NB4 (cell line): ENCODE data around the gene TYRO3.

Experiments used
- DNase-seq: peaks from one replicate; pipeline ENCODE4 v3.0.0; 2010; ENCODE audit warnings: low read depth
- H3K4me3 ChIP-seq: one replicate; pipeline ENCODE4 v1.5.1; 2011; ENCODE audit warnings: mild to moderate bottlenecking, low read depth, low read length, moderate library complexity
- MYC ChIP-seq: IDR thresholded peaks from 2 replicates; pipeline ENCODE4 v1.6.1; 2011; ENCODE audit warnings: low read depth, low read length
- POLR2A ChIP-seq: IDR thresholded peaks from 2 replicates; pipeline ENCODE4 v1.6.1; 2011; ENCODE audit warnings: mild to moderate bottlenecking; ENCODE audit not compliant: insufficient read length; ENCODE audit errors: extremely low read depth
- TF ChIP-seq, protein P1 (sequence below): IDR thresholded peaks from 2 replicates; pipeline ENCODE4 v1.6.1; 2011; ENCODE audit warnings: low read depth, low read length
- TF ChIP-seq, protein P2 (sequence below): IDR thresholded peaks from one replicate; pipeline ENCODE4 v1.5.1; 2012; ENCODE audit warnings: low read depth, low read length

The TYRO3 gene

GRCh38 chr15:41523097-41523496 is 35.9 kb upstream of the TYRO3 start:
- no peak for DNase-seq
- TF ChIP-seq POLR2A (no peak), MYC (no peak)
- TF ChIP-seq, protein P1, sequence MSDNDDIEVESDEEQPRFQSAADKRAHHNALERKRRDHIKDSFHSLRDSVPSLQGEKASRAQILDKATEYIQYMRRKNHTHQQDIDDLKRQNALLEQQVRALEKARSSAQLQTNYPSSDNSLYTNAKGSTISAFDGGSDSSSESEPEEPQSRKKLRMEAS: no peak
- TF ChIP-seq, protein P2, sequence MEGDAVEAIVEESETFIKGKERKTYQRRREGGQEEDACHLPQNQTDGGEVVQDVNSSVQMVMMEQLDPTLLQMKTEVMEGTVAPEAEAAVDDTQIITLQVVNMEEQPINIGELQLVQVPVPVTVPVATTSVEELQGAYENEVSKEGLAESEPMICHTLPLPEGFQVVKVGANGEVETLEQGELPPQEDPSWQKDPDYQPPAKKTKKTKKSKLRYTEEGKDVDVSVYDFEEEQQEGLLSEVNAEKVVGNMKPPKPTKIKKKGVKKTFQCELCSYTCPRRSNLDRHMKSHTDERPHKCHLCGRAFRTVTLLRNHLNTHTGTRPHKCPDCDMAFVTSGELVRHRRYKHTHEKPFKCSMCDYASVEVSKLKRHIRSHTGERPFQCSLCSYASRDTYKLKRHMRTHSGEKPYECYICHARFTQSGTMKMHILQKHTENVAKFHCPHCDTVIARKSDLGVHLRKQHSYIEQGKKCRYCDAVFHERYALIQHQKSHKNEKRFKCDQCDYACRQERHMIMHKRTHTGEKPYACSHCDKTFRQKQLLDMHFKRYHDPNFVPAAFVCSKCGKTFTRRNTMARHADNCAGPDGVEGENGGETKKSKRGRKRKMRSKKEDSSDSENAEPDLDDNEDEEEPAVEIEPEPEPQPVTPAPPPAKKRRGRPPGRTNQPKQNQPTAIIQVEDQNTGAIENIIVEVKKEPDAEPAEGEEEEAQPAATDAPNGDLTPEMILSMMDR: no peak
- H3K4me3 ChIP-seq: no peak overlapping the region

DNA sequence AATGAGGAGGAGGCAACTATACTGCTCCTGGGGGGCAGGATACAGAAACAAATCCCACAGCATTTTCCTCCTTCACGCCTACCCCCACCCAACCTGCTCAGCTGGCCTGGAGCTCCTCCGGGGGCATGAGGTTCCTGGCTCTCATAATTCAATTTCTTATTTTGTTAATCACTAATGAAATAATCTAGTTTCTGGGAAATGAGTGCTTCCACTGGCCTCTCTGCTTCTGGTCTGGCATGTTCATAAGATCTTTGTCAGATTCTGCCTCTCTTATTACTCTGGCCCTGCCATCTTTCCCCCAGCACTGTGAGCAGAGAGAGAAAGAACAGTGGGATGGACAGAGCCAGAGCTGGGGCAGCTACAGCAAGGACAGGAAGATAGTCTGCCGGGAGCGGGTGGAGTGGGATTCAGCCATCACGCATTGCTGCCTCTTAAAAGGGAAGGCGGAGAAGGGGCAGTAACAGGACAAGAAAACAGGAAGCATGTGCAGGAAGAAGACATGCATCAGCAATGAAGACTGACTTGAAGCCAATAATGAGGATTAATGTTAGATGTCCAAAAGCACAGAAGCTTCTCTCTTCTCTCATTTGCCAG is 28.6 kb upstream of the TYRO3 start:
- no peak overlapping the region for H3K4me3 ChIP-seq
- no peak for DNase-seq

DNA sequence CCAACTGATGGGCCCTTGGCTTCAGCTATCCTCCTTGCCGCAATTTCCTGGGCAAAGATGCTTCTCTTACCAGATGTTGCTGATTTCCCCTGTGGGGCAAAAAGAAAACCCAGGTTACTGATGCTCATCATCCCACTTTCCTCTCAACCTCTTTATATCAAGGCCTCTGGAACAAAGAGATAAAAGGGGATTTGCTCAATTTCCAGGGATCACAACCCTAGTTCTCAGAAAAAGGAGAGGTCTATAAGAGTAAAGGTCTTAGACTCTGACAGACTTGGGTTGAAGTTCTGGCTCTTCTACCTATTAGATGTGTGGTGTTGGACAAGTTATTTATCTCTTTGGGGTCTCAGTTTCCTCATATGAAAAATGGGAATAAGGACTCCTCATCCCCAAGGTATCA is 23.5 kb upstream of the TYRO3 start:
- TF ChIP-seq, protein P2: no peak
- TF ChIP-seq MYC (no peak), POLR2A (no peak)
- TF ChIP-seq, protein P1: no peak
- DNase-seq: no peak

More for the DNA sequence above, 28.6 kb upstream of the TYRO3 start:
- TF ChIP-seq MYC (no peak), POLR2A (no peak)
- TF ChIP-seq, protein P1: no peak
- TF ChIP-seq, protein P2: no peak

DNA sequence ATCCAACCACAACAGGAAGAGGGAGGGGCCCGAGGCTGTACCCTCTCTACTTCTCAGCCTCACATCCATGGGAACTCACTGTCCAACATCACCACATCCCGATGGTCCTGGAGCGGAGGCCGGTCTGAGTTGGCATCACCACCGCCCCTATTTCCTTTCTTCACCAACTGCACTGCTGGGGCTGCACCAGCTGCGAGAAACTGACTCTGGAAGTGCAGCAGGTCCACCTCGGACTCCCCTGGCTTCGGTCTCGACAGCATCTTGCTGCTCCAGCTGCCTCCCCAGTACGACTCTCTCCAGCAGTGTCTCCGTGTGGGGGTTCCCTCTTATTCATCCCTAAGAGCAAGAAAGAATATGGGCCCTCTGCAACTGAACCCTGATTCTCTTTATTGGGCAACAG is 22.1 kb upstream of the TYRO3 start:
- H3K4me3 ChIP-seq: no peak overlapping the region
- no peak for TF ChIP-seq MYC
- TF ChIP-seq, protein P1: no peak
- no peak for TF ChIP-seq POLR2A
- TF ChIP-seq, protein P2: no peak
- DNase-seq: no peak

More for the DNA sequence above, 23.5 kb upstream of the TYRO3 start:
- no peak overlapping the region for H3K4me3 ChIP-seq

DNA sequence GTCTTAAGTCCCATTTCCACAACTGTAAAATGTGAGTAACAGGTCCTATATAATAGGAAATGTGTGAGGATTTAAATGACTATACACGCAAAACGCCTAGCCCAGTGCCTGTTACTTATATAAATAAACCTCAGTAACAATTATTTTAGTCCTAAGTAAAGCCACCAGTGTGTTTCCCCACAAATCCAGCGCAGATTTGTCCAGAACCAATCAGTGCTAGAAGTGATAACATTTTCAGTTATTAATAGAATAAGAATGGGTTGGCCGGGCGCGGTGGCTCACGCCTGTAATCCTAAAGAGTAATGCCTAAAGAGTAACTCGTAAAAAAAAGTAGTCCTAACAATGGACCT is 15.5 kb upstream of the TYRO3 start:
- DNase-seq: no peak
- TF ChIP-seq, protein P1: no peak
- TF ChIP-seq, protein P2: no peak
- TF ChIP-seq POLR2A (no peak), MYC (no peak)
- H3K4me3 ChIP-seq: peak overlapping the region; percentile 98
